IPS-18c (cell line): Measurements from ENCODE around the gene DDX1.

Experiments used
- H3K4me3 ChIP-seq: 2 replicates; pipeline ENCODE4 v1.7.0; 2013; ENCODE audit warnings: low read depth, mild to moderate bottlenecking, low read length, moderate library complexity; ENCODE audit not compliant: insufficient read depth
- H3K9me3 ChIP-seq: one replicate; pipeline ENCODE4 v1.6.1; 2013; ENCODE audit warnings: mild to moderate bottlenecking, low read length, moderate library complexity; ENCODE audit not compliant: control insufficient read depth, insufficient read depth

Gene DDX1

GRCh38 chr2:15658911-15659310 lies 67.2 kb downstream of the DDX1 start:
- Histone ChIP-seq H3K9me3 (no peaks in the 10 kb centered on the region), H3K4me3 (no peak overlapping the region)

GRCh38 chr2:15660491-15661294 lies 69.0 kb downstream of the DDX1 start:
- Histone ChIP-seq H3K9me3 (no peaks in the 10 kb centered on the region), H3K4me3 (no peak overlapping the region; the same call in 1 of the 2 replicates)

GRCh38 chr2:15661295-15661569 lies 69.6 kb downstream of the DDX1 start:
- Histone ChIP-seq H3K9me3 (no peaks in the 10 kb centered on the region), H3K4me3 (no peak overlapping the region)

GRCh38 chr2:15662026-15662425 lies 70.4 kb downstream of the DDX1 start:
- Histone ChIP-seq H3K9me3 (no peaks in the 10 kb centered on the region), H3K4me3 (no peak overlapping the region)

GRCh38 chr2:15662579-15662978 lies 70.9 kb downstream of the DDX1 start:
- Histone ChIP-seq H3K9me3 (no peaks in the 10 kb centered on the region), H3K4me3 (no peak overlapping the region)

GRCh38 chr2:15663802-15664201 lies 72.1 kb downstream of the DDX1 start:
- Histone ChIP-seq H3K4me3 (no peak overlapping the region), H3K9me3 (no peaks in the 10 kb centered on the region)

GRCh38 chr2:15664273-15665066 lies 72.8 kb downstream of the DDX1 start:
- H3K4me3 ChIP-seq, result no peak overlapping the region
- no peaks in the 10 kb centered on the region for H3K9me3 ChIP-seq

- Histone ChIP-seq H3K9me3 (no peaks in the 10 kb centered on the region), H3K4me3 (no peak overlapping the region)
Measured at GRCh38 chr2:15665067-15665942, 73.6 kb downstream of the DDX1 start.

- H3K9me3 ChIP-seq, result no peaks in the 10 kb centered on the region
Measured at GRCh38 chr2:15665943-15666460, 74.3 kb downstream of the DDX1 start.

GRCh38 chr2:15666861-15667808 lies 75.5 kb downstream of the DDX1 start:
- Histone ChIP-seq H3K4me3 (no peak overlapping the region), H3K9me3 (no peaks in the 10 kb centered on the region)

More at GRCh38 chr2:15665943-15666460, 74.3 kb downstream of the DDX1 start:
- no peak overlapping the region for H3K4me3 ChIP-seq

- H3K4me3 ChIP-seq, result no peak overlapping the region
- H3K9me3 ChIP-seq, result no peaks in the 10 kb centered on the region
Measured at GRCh38 chr2:15667809-15668556, 76.3 kb downstream of the DDX1 start.

GRCh38 chr2:15668611-15669305 lies 77.1 kb downstream of the DDX1 start:
- H3K9me3 ChIP-seq, result no peaks in the 10 kb centered on the region
- H3K4me3 ChIP-seq, result no peak overlapping the region

GRCh38 chr2:15669375-15669910 lies 77.8 kb downstream of the DDX1 start:
- Histone ChIP-seq H3K9me3 (no peaks in the 10 kb centered on the region), H3K4me3 (no peak overlapping the region)

- Histone ChIP-seq H3K4me3 (no peak overlapping the region), H3K9me3 (no peaks in the 10 kb centered on the region)
Measured at GRCh38 chr2:15670469-15670868, 78.8 kb downstream of the DDX1 start.

- Histone ChIP-seq H3K4me3 (no peak overlapping the region), H3K9me3 (no peaks in the 10 kb centered on the region)
Measured at GRCh38 chr2:15670981-15671380, 79.3 kb downstream of the DDX1 start.
